ENCODE measurements around the gene SLC35E2B. TPM values are rescaled to one million over a fixed set of nuclear protein-coding genes. Genes with fewer than 3 reads are reported as not detected.

SLC35E2B gene
- total RNA-seq, 1 experiment from 2014 or later: 24.9 TPM

DNA sequence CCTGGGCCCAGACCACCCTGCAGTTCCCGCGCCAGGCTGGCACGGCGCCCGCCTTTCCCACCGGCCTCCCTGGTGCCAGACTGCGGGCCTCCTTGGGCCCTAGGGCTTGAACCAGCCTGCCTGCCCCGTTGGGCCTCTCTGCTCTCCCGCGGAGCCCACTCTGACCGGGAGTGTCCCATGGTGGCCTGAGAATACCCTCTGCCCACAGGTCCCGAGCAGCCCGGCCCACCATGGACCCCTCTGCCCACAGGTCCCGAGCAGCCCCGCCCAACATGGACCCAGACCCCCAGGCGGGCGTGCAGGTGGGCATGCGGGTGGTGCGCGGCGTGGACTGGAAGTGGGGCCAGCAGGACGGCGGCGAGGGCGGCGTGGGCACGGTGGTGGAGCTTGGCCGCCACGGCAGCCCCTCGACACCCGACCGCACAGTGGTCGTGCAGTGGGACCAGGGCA is 69.4 kb downstream of the SLC35E2B start:
- no peak overlapping the region for H2AFZ ChIP-seq (ENCODE audit: low read length)
- H3K27me3 ChIP-seq (ENCODE audit: low read length): no peaks in the 10 kb centered on the region
- peaks cover 8% of the 10 kb centered on the region; the same call in 1 of the 2 replicates for H4K20me1 ChIP-seq (ENCODE audit: insufficient read depth, low read depth, low read length)
- H3K79me2 ChIP-seq (ENCODE audit: low read length): no peaks in the 10 kb centered on the region
- no peaks in the 10 kb centered on the region for H3K36me3 ChIP-seq (ENCODE audit: insufficient read depth, low read length)
- H3K9me2 ChIP-seq (replicated peaks; ENCODE audit: insufficient read depth, low read length): no peaks in the 10 kb centered on the region
- DNase-seq: no peak
- no peak overlapping the region for H3K4me2 ChIP-seq (ENCODE audit: low read depth, low read length, poor library complexity, severe bottlenecking)
- no peak overlapping the region for H3K4me3 ChIP-seq (ENCODE audit: low read length)
- no peaks in the 10 kb centered on the region for H3K4me1 ChIP-seq (ENCODE audit: low read length)
- H3K9ac ChIP-seq (ENCODE audit: low read length): no peak overlapping the region
- H3K9me3 ChIP-seq (ENCODE audit: low read length): no peaks in the 10 kb centered on the region
- H3K27ac ChIP-seq (ENCODE audit: low read length): no peak overlapping the region

GRCh38 chr1:1622788-1623094 is 69.9 kb downstream of the SLC35E2B start:
- H3K9me2 ChIP-seq (replicated peaks; ENCODE audit: insufficient read depth, low read length): no peaks in the 10 kb centered on the region
- no peaks in the 10 kb centered on the region for H3K4me1 ChIP-seq (ENCODE audit: low read length)
- H3K27ac ChIP-seq (ENCODE audit: low read length): no peak overlapping the region
- H3K79me2 ChIP-seq (ENCODE audit: low read length): no peaks in the 10 kb centered on the region
- no peak overlapping the region for H2AFZ ChIP-seq (ENCODE audit: low read length)
- H3K27me3 ChIP-seq (ENCODE audit: low read length): no peaks in the 10 kb centered on the region
- H3K9me3 ChIP-seq (ENCODE audit: low read length): no peaks in the 10 kb centered on the region
- H4K20me1 ChIP-seq (ENCODE audit: insufficient read depth, low read depth, low read length): peaks cover 8% of the 10 kb centered on the region; the same call in 1 of the 2 replicates
- no peak for DNase-seq
- H3K36me3 ChIP-seq (ENCODE audit: insufficient read depth, low read length): no peaks in the 10 kb centered on the region
- H3K4me3 ChIP-seq (ENCODE audit: low read length): no peak overlapping the region
- no peak overlapping the region for H3K9ac ChIP-seq (ENCODE audit: low read length)
- H3K4me2 ChIP-seq (ENCODE audit: low read depth, low read length, poor library complexity, severe bottlenecking): no peak overlapping the region

DNA sequence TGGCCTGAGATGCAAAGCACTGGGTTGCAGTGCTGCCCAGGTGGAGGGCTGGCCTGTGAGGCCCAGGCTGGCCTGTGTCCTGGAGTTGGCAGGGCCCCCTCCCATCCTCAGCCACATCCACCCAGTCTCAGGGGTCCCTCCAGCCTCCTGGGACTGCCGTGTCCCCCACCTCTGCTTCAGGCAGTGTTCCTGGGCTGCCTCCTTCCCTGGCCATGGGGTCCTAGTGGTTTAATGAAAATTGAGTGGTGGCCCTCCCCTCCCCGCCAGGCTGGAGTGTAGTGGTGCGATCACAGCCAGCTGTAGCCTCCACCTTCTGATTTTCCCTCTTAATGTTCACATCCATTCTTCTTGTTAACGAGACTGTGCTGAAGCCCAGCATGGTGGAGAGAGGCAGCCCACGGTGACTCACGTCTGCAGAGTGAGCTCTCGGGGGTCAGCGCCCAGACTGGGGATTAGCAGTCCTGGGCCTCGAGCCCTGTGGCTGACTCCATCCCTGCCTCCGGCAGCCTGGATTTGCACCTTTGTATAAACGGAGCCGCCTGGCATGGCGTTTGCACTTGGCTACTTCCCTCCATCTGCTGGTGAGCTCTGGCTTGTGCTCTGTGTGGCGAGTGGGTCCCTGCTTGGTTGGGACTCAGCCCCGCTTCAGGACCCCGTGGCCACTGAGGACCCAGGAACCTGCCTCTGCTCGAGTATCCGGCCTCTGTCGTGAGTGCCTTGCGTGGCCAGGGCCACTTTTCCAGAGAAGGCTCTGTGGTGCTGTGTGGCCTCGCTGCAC is 70.4 kb downstream of the SLC35E2B start:
- H3K79me2 ChIP-seq (ENCODE audit: low read length): no peaks in the 10 kb centered on the region
- H3K27ac ChIP-seq (ENCODE audit: low read length): no peak overlapping the region
- DNase-seq: no peak
- no peak overlapping the region for H3K4me2 ChIP-seq (ENCODE audit: low read depth, low read length, poor library complexity, severe bottlenecking)
- no peaks in the 10 kb centered on the region for H3K36me3 ChIP-seq (ENCODE audit: insufficient read depth, low read length)
- H3K9me3 ChIP-seq (ENCODE audit: low read length): no peaks in the 10 kb centered on the region
- H4K20me1 ChIP-seq (ENCODE audit: insufficient read depth, low read depth, low read length): peaks cover 8% of the 10 kb centered on the region; the same call in 1 of the 2 replicates
- H3K27me3 ChIP-seq (ENCODE audit: low read length): no peaks in the 10 kb centered on the region
- no peak overlapping the region for H3K9ac ChIP-seq (ENCODE audit: low read length)
- H3K9me2 ChIP-seq (replicated peaks; ENCODE audit: insufficient read depth, low read length): no peaks in the 10 kb centered on the region
- H2AFZ ChIP-seq (ENCODE audit: low read length): no peak overlapping the region
- no peak overlapping the region for H3K4me3 ChIP-seq (ENCODE audit: low read length)
- peaks cover 1% of the 10 kb centered on the region; the same call in 1 of the 2 replicates for H3K4me1 ChIP-seq (ENCODE audit: low read length)

GRCh38 chr1:1621173-1622009 is 71.2 kb downstream of the SLC35E2B start:
- Histone ChIP-seq H3K9me2 (replicated peaks; ENCODE audit: insufficient read depth, low read length) (no peaks in the 10 kb centered on the region), H3K36me3 (ENCODE audit: insufficient read depth, low read length) (no peaks in the 10 kb centered on the region), H3K4me2 (ENCODE audit: low read depth, low read length, poor library complexity, severe bottlenecking) (no peak overlapping the region), H4K20me1 (ENCODE audit: insufficient read depth, low read depth, low read length) (peaks cover 13% of the 10 kb centered on the region), H3K27me3 (ENCODE audit: low read length) (no peaks in the 10 kb centered on the region), H2AFZ (ENCODE audit: low read length) (no peak overlapping the region), H3K4me3 (ENCODE audit: low read length) (no peak overlapping the region), H3K9me3 (ENCODE audit: low read length) (no peaks in the 10 kb centered on the region), H3K27ac (ENCODE audit: low read length) (no peak overlapping the region), H3K79me2 (ENCODE audit: low read length) (peaks cover 5% of the 10 kb centered on the region; the same call in 1 of the 2 replicates), H3K9ac (ENCODE audit: low read length) (no peak overlapping the region), H3K4me1 (ENCODE audit: low read length) (peaks cover 10% of the 10 kb centered on the region)
- no peak for DNase-seq

- H3K4me3 ChIP-seq (ENCODE audit: low read length): no peak overlapping the region
- H3K9me2 ChIP-seq (replicated peaks; ENCODE audit: insufficient read depth, low read length): no peaks in the 10 kb centered on the region
- H4K20me1 ChIP-seq (ENCODE audit: insufficient read depth, low read depth, low read length): peaks cover 16% of the 10 kb centered on the region
- no peak overlapping the region for H3K4me2 ChIP-seq (ENCODE audit: low read depth, low read length, poor library complexity, severe bottlenecking)
- no peaks in the 10 kb centered on the region for H3K27me3 ChIP-seq (ENCODE audit: low read length)
- H3K27ac ChIP-seq (ENCODE audit: low read length): no peak overlapping the region
- H3K9me3 ChIP-seq (ENCODE audit: low read length): no peaks in the 10 kb centered on the region
- no peak overlapping the region for H2AFZ ChIP-seq (ENCODE audit: low read length)
- DNase-seq: no peak
- H3K36me3 ChIP-seq (ENCODE audit: insufficient read depth, low read length): no peaks in the 10 kb centered on the region
- H3K79me2 ChIP-seq (ENCODE audit: low read length): peaks cover 7% of the 10 kb centered on the region; the same call in 1 of the 2 replicates
- no peak overlapping the region for H3K9ac ChIP-seq (ENCODE audit: low read length)
- H3K4me1 ChIP-seq (ENCODE audit: low read length): peaks cover 12% of the 10 kb centered on the region
Observed at GRCh38 chr1:1620433-1621139, 72.0 kb downstream of the SLC35E2B start.

- Histone ChIP-seq H3K9ac (ENCODE audit: low read length) (no peak overlapping the region), H3K4me2 (ENCODE audit: low read depth, low read length, poor library complexity, severe bottlenecking) (no peak overlapping the region), H3K4me1 (ENCODE audit: low read length) (peaks cover 13% of the 10 kb centered on the region), H3K9me2 (replicated peaks; ENCODE audit: insufficient read depth, low read length) (no peaks in the 10 kb centered on the region), H3K79me2 (ENCODE audit: low read length) (peaks cover 7% of the 10 kb centered on the region; the same call in 1 of the 2 replicates), H3K9me3 (ENCODE audit: low read length) (no peaks in the 10 kb centered on the region), H4K20me1 (ENCODE audit: insufficient read depth, low read depth, low read length) (peaks cover 16% of the 10 kb centered on the region), H3K4me3 (ENCODE audit: low read length) (no peak overlapping the region), H2AFZ (ENCODE audit: low read length) (no peak overlapping the region), H3K36me3 (ENCODE audit: insufficient read depth, low read length) (no peaks in the 10 kb centered on the region), H3K27ac (ENCODE audit: low read length) (no peak overlapping the region), H3K27me3 (ENCODE audit: low read length) (no peaks in the 10 kb centered on the region)
- DNase-seq: peak; percentile 73
Observed at GRCh38 chr1:1619917-1620361, 72.7 kb downstream of the SLC35E2B start.

DNA sequence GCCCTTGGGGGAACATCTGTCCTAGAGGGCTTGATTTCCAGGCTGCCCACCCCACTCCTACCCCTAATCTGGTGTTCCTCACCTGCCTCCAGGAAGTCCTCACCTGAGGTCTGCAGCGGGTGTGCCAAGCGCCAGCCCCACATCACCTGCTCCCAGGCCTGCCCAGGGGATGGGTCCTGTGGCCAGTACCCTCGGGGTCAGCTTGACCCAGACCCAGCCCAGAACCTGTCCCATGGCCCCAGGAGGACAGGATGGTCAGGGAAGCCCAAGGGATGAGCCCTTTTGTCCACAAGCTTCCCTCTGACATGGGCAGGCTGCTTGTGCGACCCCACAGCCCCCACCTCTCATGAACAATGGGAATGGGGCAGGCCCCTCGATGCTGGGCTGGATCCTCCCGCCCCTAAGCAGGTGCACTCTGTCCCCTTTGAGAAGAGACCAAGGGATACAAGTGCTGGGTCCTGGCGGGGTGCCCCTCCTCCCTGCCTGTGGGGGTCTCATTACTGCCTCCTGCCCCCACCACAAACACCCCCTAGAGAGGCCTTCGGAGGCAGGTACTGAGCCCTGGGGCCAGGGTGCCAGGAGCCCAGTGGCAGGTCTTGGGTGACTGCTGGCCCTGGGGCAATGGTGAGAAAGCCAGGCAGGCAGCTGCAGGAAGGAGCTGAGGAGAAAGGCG is 74.1 kb downstream of the SLC35E2B start:
- Histone ChIP-seq H3K27me3 (ENCODE audit: low read length) (no peaks in the 10 kb centered on the region), H3K4me1 (ENCODE audit: low read length) (peaks cover 23% of the 10 kb centered on the region), H3K27ac (ENCODE audit: low read length) (no peak overlapping the region), H3K9ac (ENCODE audit: low read length) (no peak overlapping the region), H3K4me2 (ENCODE audit: low read depth, low read length, poor library complexity, severe bottlenecking) (no peak overlapping the region), H3K36me3 (ENCODE audit: insufficient read depth, low read length) (no peaks in the 10 kb centered on the region), H3K9me2 (replicated peaks; ENCODE audit: insufficient read depth, low read length) (no peaks in the 10 kb centered on the region), H3K79me2 (ENCODE audit: low read length) (peaks cover 14% of the 10 kb centered on the region; the same call in 1 of the 2 replicates), H3K4me3 (ENCODE audit: low read length) (no peak overlapping the region), H2AFZ (ENCODE audit: low read length) (no peak overlapping the region), H3K9me3 (ENCODE audit: low read length) (no peaks in the 10 kb centered on the region), H4K20me1 (ENCODE audit: insufficient read depth, low read depth, low read length) (peaks cover 27% of the 10 kb centered on the region)
- no peak for DNase-seq
